Measurements from ENCODE around the gene HBP1.
"Not testable (repeated sequence)": the region's sequence is repeated elsewhere in the genome, so short reads cannot be mapped to it uniquely, and the experiment has no call there.

The HBP1 gene

DNA sequence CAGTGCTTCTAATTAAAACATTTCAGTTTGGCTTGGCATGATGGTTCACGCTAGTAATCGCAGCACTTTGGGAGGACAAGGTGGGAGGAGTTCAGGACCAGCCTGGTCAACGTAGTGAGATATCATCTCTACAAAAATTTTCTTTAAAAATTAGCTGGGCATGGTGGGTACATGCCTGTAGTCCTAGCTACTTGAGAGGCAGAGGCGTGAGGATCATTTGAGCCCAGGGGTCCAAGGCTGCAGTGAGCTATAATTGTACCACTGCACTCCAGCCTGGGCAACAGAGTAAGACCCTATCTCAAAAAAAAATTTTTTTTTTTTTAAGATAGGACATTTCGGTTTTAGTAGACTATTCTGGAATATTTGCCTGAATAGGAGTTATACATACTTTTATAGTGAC, 12.4 kb downstream of the HBP1 start:
- no peak for DNase-seq (ENCODE audit: low read depth in 2 of 2)

DNA sequence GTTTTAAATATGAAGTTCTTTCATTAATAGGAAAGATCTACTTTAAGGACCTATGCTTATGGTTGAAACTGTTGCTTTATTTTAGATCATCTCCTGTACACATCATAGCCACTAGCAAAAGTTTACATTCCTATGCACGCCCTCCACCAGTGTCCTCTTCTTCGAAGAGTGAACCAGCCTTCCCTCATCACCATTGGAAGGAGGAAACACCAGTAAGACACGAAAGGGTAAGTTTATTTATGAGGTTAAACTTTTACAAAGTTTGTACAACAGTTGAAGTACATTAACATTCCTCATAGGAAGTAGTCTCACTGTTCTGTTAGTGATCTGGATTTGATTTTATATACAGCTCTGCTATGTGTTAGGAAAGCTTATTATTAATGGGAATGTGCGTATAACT, 16.9 kb downstream of the HBP1 start:
- no peak for DNase-seq (ENCODE audit: low read depth in 2 of 2)

DNA sequence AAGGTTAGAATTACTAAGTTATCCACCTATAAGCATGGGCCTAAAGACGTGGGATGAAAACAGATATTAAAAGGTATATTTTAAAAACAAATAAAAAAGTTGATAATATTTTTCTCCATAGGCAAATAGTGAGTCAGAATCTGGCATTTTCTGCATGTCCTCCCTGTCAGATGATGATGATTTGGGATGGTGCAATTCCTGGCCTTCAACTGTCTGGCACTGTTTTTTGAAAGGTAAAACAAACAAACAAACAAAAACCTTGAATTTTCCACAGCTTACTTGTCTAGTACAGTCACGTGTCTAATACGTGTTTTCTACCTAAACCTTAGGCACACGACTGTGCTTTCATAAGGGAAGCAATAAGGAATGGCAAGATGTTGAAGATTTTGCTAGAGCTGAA, 17.4 kb downstream of the HBP1 start:
- DNase-seq (ENCODE audit: low read depth in 2 of 2) = no peak

DNA sequence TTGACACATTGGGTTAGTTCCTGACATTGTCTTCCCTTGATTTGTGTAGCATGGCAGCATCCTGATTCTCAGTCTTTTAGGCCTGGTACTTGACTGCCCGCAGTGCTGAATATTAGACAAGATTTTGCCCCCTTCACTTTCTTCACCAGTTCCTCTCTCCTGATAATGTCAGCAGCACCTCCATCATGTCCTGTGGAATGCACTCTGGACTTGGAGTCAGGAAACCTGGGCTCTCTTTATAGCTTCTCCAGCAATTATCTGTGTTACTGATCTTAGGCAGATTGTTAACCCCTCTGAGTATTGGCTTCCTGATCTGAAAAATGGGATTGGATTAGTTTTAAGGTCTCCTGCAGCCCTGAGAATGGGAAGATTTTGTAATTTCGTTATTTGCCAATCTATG, 19.0 kb downstream of the HBP1 start:
- DNase-seq (ENCODE audit: low read depth in 2 of 2) = no peak

DNA sequence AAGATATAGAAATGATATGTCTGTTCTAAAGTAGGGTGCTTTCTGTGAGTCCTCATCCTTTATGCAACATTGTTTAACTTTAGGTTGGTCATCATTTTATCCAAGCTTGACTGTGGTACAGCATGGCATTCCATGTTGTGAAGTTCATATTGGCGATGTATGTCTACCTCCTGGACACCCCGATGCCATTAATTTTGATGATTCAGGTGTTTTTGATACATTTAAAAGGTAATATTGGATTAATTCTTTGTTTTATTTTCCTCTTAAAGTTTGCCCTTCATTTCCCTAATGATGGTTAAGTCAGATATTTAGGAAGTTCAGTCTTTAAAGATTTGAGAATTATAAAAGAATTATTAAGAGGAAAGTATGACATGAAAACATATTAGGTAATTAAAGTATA, 21.3 kb downstream of the HBP1 start:
- DNase-seq (ENCODE audit: low read depth in 2 of 2) = no peak

DNA sequence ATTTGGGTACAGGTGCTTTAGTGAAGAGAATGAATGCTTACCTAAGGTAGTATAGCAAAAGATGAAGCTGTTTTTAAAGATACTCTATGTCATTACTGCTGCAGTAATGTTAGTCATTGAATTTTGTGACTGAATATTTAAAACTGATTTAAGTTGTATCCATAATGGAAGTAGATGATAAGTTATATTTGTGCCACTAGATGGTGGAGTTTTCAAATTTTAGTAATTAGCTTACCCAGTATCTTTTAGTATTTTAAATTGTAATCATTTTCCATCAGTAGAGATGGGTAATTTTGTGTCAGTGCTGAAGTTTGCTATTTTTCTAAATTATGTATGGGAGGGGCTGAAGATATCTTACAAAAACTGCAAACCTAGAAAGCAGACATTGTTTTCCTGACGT, 25.2 kb downstream of the HBP1 start:
- no peak for DNase-seq (ENCODE audit: low read depth in 2 of 2)

DNA sequence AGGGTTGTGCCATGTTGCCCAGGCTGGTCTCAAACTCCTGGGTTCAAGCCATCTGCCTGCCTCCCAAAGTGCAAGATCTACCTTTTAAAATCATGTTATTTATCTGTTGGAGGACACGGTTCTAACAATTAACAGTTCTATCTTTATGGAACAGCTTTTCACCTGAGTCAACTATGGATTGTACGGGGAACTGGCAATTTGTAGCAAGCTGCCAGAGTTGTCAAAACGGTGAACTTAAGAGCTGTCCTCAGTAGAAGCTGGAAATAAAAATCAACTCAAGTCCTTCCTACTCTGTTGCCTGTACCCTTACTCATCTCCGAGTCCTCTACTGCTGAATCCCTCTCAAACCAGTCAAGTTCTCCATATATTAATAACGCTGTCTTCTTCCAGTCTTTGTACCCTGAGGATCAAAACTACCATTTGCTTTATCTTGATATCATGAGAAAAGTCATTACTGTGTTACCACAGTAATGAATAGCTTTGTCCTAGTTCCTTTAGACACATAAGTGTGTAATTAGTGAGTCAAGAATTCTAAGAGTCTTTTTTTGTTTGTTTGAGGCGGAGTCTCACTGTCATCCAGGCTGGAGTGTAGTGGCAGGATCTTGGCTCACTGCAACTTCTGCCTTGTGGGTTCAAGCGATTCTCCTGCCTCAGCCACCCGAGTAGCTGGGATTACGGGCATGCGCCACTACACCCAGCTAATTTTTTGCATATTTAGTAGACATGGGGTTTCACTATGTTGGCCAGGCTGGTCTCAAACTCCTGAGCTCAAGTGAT, 28.2 kb downstream of the HBP1 start:
- no peak for DNase-seq (ENCODE audit: low read depth in 2 of 2)

DNA sequence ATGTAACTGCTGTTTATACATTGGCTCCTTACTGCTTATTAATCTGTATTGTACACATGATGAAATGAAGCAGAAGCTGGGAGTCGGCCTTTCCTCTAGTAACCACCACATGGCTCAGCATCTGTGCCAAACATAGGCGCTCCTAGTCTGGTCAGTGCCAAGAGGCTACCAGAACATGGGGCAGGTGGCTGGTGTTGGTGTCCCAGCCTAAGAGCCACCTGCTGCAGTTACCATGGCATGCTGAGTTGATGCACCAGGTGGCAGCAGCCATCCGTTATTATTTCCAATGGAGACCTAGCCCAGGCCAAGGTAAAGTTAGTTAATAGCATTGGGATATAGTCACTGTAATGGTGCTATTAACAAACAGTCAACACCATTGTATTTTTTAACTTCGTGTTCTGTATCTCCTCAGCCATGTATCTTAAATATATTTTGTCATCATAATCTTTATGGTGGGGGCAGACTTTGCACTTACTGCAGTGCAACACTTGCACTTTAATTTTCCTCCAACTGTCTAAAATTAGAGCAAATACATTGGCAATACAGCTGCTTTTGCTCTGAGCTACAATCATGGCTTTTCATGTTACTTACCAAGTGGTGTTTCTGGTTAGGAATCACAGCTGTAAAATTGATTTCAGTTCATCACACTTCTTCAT, 33.1 kb downstream of the HBP1 start:
- no peak for DNase-seq (ENCODE audit: low read depth in 2 of 2)

DNA sequence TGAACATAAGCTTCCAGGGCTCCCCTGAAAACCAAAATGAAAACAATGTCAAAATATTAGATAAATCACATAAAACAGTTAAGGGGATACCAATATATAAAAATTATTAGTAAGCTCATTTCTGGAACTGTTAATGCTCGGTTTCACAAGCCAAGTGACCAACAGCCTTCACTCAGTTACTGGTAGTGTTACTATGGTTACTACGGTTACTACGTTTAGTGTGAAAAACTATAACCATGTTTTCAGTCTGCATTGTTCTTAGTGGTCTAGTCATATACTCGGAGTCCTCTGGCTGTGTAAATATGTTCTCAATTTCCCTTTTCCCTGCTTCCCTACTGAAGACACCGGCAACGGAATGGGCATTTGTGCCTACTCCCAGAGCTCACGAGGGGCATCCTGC, 34.8 kb downstream of the HBP1 start:
- no peak for DNase-seq (ENCODE audit: low read depth in 2 of 2)

DNA sequence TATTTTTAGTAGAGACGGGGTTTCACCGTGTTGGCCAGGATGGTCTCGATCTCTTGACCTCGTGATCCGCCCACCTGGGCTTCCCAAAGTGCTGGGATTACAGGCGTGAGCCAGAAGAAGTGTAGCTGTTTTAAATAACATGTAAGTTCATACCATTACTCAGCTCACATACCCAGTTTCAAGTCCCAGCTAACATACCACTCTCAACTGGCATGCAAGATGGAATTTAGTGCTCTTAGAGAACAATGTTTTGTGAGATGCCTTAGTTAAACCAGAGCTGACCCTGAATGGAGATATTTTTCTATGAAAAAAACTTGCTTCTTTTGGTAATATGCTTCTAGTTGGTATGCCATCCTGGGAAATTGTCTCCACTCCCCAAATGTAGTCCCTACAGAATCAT, 37.3 kb downstream of the HBP1 start:
- no peak for DNase-seq (ENCODE audit: low read depth in 2 of 2)

DNA sequence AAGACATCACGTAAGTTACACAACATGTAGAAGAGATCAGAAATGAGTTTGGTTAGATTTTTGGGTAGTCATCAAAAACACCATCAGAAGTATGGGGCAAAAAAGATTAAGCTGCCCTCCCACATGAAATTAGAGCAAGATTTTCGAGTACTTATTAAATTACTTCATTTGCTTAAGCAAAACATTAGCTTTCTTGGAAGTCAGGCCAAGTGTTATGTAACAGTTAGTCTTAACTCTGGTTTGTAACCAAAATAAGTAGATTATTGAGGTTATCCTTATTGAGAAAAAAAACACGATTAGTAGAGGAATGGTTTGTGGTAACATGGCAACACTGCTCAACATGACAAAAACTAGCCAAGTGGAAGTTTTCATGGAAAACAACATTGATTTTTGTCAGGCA, 37.9 kb downstream of the HBP1 start:
- DNase-seq (ENCODE audit: low read depth in 2 of 2) = no peak

DNA sequence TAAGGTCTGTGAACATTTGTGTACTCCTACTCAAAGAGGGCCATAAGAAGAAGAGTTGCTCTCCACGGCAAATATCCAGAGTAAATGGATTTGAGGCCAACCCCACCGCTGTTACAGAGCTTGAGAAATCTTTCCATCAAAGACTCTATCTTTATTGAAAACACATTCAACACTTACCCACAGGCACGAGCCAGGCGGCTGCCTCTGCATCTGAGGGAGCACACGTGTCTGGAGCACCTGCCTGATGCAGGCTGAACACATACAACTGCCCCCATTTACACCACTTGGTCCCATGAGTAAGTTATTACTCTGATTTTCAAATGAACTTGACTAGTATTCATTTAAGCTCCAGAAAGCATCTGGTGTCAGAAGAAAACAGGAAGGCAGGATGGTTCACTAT, 38.7 kb downstream of the HBP1 start:
- no peak for DNase-seq (ENCODE audit: low read depth in 2 of 2)

DNA sequence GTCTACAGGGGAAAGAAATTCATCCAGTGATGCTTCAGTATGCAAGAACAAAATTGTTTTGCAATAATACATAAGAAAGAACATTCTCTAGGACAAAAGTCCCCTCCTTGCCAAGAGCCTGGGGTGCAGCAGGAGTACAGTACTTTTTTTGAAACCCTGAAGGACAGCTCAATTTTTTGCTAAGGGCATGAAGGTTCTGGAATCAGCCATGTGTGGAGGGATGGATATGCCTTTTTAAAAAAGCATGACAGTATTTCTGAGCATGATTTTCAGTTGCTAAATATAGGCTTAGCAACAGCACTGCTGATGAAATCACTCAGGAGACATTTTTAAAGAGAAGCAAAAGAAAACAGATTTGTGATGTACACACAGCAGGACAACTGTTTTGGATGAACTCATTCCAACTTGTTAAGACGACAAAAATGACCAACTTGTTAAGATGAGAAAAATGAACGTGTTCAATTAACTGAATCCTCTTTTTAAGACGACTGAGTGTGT, 39.3 kb downstream of the HBP1 start:
- DNase-seq (ENCODE audit: low read depth in 2 of 2) = no peak

DNA sequence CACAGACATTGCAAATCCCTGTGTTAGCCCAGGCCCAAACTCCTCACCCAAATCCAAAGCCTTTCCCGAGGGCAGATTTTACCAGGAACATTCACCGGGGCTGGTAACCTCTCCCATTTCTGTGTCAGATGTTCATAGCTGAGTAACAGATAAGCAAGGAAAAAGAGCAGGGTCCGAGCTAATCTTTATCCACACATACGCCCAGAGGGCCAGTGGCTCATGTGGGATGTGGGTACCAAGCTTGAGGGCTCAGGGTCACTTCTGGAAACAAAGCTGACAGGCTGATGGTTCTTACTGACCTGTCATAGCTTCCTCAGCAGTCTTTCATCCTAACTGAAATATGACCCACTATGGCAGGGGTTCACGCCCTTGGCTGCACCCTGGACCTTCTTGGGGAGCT, 39.8 kb downstream of the HBP1 start:
- no peak for DNase-seq (ENCODE audit: low read depth in 2 of 2)

DNA sequence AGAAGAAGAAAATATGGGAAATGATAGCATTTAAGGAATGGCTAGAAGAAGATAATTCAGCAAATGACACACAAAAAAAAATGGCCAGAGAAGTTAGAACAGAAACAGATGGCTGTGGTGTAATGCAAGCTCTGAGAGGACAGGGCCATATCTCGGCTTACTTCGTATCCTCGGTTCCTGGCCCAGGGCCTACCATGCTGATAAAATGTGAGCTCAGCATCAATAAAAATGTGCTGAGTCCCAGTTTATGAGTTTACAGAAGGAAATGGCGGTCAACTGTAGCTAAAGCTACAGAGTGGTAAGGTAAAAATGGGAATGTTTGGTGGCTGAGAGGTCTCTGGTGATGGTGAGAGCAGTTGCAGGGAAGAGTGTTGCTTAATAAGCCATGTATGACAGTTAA, 40.8 kb downstream of the HBP1 start:
- DNase-seq (ENCODE audit: low read depth in 2 of 2) = no peak

DNA sequence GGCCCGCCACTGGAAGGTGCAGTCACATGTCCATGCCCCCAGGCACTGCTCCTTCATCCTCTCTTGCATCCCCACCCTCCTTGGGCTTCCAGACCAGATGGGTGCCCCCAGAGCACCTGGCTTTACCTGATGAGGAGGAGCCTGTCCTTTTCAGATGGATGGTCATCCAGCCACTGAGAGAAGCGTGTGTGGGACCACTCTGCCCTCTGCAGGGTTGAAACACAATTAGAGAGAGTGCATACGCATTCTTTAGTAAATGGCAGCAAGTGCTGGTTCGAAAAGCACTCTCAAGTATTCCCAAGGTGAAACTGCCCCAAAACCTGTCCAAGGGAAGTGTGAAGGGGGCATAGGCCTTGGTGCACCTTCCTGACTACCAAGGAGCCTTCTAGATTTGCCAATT, 41.6 kb downstream of the HBP1 start:
- no peak for DNase-seq (ENCODE audit: low read depth in 2 of 2)

DNA sequence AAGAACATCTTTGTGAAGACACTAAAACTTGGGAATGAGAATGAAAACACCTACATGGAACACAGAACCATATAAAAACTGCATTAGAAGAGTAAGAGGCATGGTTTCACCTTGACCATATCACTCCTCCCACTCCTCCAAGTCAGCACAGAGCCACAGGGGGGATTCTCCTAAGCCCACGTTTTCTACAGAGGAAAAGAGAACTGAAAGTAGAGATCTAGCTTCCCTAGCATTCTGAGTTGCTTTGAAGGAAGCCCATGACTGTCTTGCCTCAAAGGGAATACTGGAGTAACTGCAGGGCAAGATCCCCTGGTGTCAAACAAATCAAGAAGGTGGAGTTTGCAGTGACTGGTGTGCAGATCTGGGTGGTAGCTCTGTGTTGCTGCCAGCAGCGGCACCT, 43.9 kb downstream of the HBP1 start:
- no peak for DNase-seq (ENCODE audit: low read depth in 2 of 2)

DNA sequence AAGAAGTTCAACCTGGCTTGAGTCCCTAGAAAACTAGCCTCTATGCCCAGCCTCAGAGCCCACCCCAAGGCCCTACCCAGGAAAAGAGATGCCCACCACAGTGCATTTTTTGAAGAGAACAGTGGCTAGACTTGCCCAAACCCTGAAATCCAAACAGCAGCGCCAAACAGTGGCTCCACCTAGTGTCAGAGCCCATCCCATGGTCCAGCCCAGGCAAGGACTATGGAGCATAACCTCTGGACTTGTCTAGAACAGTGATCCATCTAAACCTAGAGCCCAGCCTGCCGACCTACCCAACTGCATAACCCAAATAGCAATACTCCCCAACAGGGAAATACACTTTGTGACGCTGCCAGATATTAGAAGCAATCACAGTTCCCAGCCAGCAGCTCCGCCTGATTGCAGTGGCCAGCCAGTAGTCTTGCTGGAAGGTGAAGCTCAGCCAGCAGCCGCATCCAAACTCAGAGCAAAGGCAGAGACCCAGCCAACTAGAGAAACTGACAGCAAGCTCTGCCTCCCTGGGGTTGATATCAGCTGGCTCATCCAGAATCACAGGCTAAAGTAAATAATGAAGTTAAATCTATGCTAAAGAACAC, 44.5 kb downstream of the HBP1 start:
- DNase-seq (ENCODE audit: low read depth in 2 of 2) = no peak

DNA sequence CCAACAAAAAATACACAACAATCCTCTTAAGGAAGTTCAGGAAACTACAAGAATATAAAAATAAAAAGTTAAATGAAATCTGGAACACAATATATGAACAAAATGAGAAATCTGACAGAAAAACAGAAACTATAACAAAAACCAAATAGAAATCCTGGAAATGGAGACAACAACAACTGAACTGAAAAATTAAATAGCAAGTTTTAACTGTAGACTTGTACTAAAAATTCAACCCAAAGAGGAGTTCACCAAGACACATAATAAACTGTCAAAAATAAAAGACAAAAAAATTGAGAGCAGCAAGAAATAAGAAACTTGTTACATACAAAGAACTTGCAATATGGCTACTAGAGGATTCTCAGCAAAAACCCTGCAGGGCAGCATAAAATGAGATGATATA, 45.1 kb downstream of the HBP1 start:
- no peak for DNase-seq (ENCODE audit: low read depth in 2 of 2)

DNA sequence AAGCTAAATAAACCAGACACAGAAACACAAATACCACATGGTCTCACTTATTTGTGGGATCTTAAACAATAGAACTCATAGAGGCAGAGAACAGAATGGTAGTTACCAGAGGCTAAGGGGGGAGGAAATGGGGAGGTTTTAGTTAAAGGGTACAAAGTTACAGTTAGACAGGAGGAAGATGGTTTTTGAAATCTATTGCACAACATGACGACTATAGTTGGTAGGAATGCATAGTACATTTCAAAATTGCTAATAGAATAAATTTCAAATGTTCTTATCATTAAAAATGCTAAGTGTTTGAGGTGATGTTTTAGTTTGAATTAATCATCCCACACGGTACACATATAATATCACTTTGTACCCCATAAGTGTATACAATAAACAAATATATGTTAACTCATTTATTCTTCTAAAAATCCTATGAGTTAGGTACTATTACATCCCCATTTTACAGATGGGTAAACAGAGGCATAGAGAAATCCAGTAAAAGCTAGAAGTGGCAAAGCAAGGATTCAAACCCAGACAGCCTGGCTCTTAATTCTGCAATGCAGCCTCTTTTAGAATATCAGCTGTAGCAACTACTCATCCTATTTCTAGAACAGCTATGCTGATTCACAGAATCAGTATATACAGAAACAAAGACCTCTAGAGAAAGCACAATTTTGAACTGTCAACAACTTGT, 50.9 kb downstream of the HBP1 start:
- DNase-seq (ENCODE audit: low read depth in 2 of 2) = no peak

DNA sequence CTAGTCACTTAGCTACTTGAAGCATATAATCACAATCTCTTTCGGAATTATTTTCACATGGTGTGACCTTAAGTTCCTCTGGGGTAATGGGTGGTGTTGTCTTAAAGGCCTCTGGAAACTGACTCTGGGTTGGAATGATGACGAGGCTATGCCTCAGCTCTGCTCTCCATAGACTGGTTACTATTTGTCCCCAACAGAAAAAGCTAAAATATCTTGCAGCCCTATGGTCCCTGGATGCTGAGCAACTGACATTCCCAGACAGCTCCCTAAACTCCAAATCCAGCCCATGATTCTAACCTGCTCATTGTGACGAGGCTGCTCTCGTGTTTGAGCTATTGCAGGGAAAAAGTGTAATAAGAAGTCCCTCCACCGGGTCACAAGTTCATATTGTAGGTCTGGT, 51.6 kb downstream of the HBP1 start:
- no peak for DNase-seq (ENCODE audit: low read depth in 2 of 2)

DNA sequence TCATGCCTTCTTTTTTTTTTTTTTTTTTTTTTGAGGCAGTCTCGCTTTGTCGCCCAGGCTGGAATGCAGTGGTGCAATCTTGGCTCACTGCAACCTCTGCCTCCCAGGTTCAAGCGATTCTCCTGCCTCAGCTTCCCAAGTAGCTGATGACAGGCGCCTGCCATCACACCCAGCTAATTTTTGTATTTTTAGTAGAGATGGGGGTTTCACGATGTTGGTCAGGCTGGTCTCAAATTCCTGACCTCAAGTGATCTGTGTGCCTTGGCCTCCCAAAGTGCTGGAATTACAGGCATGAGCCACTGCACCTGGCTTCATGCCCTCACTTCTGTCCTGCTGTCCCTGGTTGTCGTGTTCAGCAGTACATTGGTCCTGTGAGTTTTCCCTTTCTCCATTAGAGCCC, 52.0 kb downstream of the HBP1 start:
- DNase-seq (ENCODE audit: low read depth in 2 of 2) = not testable (repeated sequence)

Data from stimulated activated CD4-positive, alpha-beta T cell treated with anti-CD3 and anti-CD28 coated beads, Interleukin-15, amount 100 ng/mL, for 48 hours (primary cell).